Measurements from ENCODE around the gene HFM1. TPM values are rescaled to one million over a fixed set of nuclear protein-coding genes. Genes with fewer than 3 reads are reported as not detected.

The HFM1 gene
- total RNA-seq, 4 donors from 2014 or later, result 0.77 to 3.2 (median 2.5) TPM

GRCh38 chr1:91261655-91262054 is 143.0 kb downstream of the HFM1 start:
- TF ChIP-seq POLR2A (IDR thresholded peaks at IDR 0.05) (no peak), POLR2AphosphoS5 (IDR thresholded peaks at IDR 0.05) (no peak), EP300 (IDR thresholded peaks at IDR 0.05) (no peak), CTCF (IDR thresholded peaks at IDR 0.05) (no peak)
- no peak overlapping the region for H3K27ac ChIP-seq
- WGBS, 2 donors (ENCODE audit: low coverage in 1 of 2), result 61 to 71% methylated on average over 2 of the region's 2 CpGs
- no peaks in the 10 kb centered on the region for H3K9me3 ChIP-seq
- H3K36me3 ChIP-seq, result peaks cover 0 to 3% of the 10 kb centered on the region in 2 donors
- ATAC-seq, result no peak
- no peaks in the 10 kb centered on the region for H3K27me3 ChIP-seq
- H3K4me1 ChIP-seq, result no peaks in the 10 kb centered on the region
- H3K4me3 ChIP-seq, result no peak overlapping the region

- no peaks in the 10 kb centered on the region for H3K27me3 ChIP-seq
- no peaks in the 10 kb centered on the region for H3K9me3 ChIP-seq
- H3K27ac ChIP-seq, result no peak overlapping the region
- TF ChIP-seq POLR2AphosphoS5 (IDR thresholded peaks at IDR 0.05) (no peak), POLR2A (IDR thresholded peaks at IDR 0.05) (no peak)
- no peaks in the 10 kb centered on the region for H3K36me3 ChIP-seq
- WGBS, 2 donors (ENCODE audit: low coverage in 1 of 2), result 38 to 46% methylated on average over 3 of the region's 3 CpGs
- no peaks in the 10 kb centered on the region for H3K4me1 ChIP-seq
- no peak overlapping the region for H3K4me3 ChIP-seq
- no peak for ATAC-seq
These were observed 159.2 kb downstream of the HFM1 start for GRCh38 chr1:91245435-91245834.

- Histone ChIP-seq H3K4me3 (no peak overlapping the region), H3K27me3 (no peaks in the 10 kb centered on the region), H3K4me1 (no peaks in the 10 kb centered on the region), H3K27ac (no peak overlapping the region), H3K36me3 (no peaks in the 10 kb centered on the region), H3K9me3 (no peaks in the 10 kb centered on the region)
- no peak for ATAC-seq
- WGBS, 2 donors (ENCODE audit: low coverage in 1 of 2), result 73 to 80% methylated on average over 2 of the region's 2 CpGs
- TF ChIP-seq POLR2A (IDR thresholded peaks at IDR 0.05), result no peak
- no peak for TF ChIP-seq CTCF (IDR thresholded peaks at IDR 0.05)
- no peak for TF ChIP-seq EP300 (IDR thresholded peaks at IDR 0.05)
- TF ChIP-seq POLR2AphosphoS5 (IDR thresholded peaks at IDR 0.05), result no peak
These were observed 159.9 kb downstream of the HFM1 start for GRCh38 chr1:91244737-91245136.

- no peaks in the 10 kb centered on the region for H3K9me3 ChIP-seq
- TF ChIP-seq POLR2AphosphoS5 (IDR thresholded peaks at IDR 0.05) (no peak), CTCF (IDR thresholded peaks at IDR 0.05) (no peak), POLR2A (IDR thresholded peaks at IDR 0.05) (no peak), EP300 (IDR thresholded peaks at IDR 0.05) (no peak)
- no peaks in the 10 kb centered on the region for H3K36me3 ChIP-seq
- no peaks in the 10 kb centered on the region for H3K4me1 ChIP-seq
- no peak overlapping the region for H3K4me3 ChIP-seq
- no peak for ATAC-seq
- no peak overlapping the region for H3K27ac ChIP-seq
- no peaks in the 10 kb centered on the region for H3K27me3 ChIP-seq
These were observed 161.5 kb downstream of the HFM1 start for GRCh38 chr1:91243171-91243570.

GRCh38 chr1:91234181-91234580 is 170.5 kb downstream of the HFM1 start:
- H3K4me3 ChIP-seq, result no peak overlapping the region
- 35 to 60% methylated on average over 1 of the region's 1 CpG for WGBS, 2 donors (ENCODE audit: low coverage in 1 of 2)
- no peak overlapping the region for H3K27ac ChIP-seq
- no peak for TF ChIP-seq POLR2A (IDR thresholded peaks at IDR 0.05)
- TF ChIP-seq POLR2AphosphoS5 (IDR thresholded peaks at IDR 0.05), result no peak
- no peak for TF ChIP-seq EP300 (IDR thresholded peaks at IDR 0.05)
- H3K36me3 ChIP-seq, result no peaks in the 10 kb centered on the region
- H3K9me3 ChIP-seq, result no peaks in the 10 kb centered on the region
- no peaks in the 10 kb centered on the region for H3K4me1 ChIP-seq
- no peaks in the 10 kb centered on the region for H3K27me3 ChIP-seq
- ATAC-seq, result no peak

GRCh38 chr1:91226741-91227140 is 177.9 kb downstream of the HFM1 start:
- no peak for TF ChIP-seq POLR2AphosphoS5 (IDR thresholded peaks at IDR 0.05)
- no peak for TF ChIP-seq POLR2A (IDR thresholded peaks at IDR 0.05)
- no peak for TF ChIP-seq EP300 (IDR thresholded peaks at IDR 0.05)
- TF ChIP-seq CTCF (IDR thresholded peaks at IDR 0.05), result no peak
- Histone ChIP-seq H3K27ac (no peak overlapping the region), H3K4me3 (no peak overlapping the region), H3K27me3 (no peaks in the 10 kb centered on the region), H3K9me3 (no peaks in the 10 kb centered on the region), H3K4me1 (no peaks in the 10 kb centered on the region), H3K36me3 (no peaks in the 10 kb centered on the region)
- WGBS, 2 donors (ENCODE audit: low coverage in 1 of 2), result 89 to 90% methylated on average over 7 of the region's 7 CpGs
- ATAC-seq, result no peak

Measured in gastroesophageal sphincter (tissue), 4 donors.